GM18873 (cell line): Measurements from ENCODE around the gene MEGF11.

Experiments used
- ATAC-seq: cut with Tn5 transposase; IDR thresholded peaks from one replicate; pipeline ENCODE4 v1.9.1; 2021; ENCODE audit warnings: mild to moderate bottlenecking, moderate library complexity, moderate number of reproducible peaks; ENCODE audit not compliant: unreplicated experiment, low FRiP score

Gene MEGF11

GRCh38 chr15:66253418-66254088 lies at the start of gene MEGF11:
TSS of gene MEGF11 (minus strand) at chr15:66253750. CDS start at chr15:66128403, 125,347 bp downstream.
- ATAC-seq = no peak

GRCh38 chr15:66302489-66303278 lies 49.1 kb upstream of the MEGF11 start:
- ATAC-seq = no peak

GRCh38 chr15:66298803-66299251 lies 45.3 kb upstream of the MEGF11 start:
- no peak for ATAC-seq

GRCh38 chr15:66296186-66296585 lies 42.6 kb upstream of the MEGF11 start:
- ATAC-seq = no peak

GRCh38 chr15:66294932-66295235 lies 41.3 kb upstream of the MEGF11 start:
- ATAC-seq = no peak

- no peak for ATAC-seq
These were observed 40.8 kb upstream of the MEGF11 start for GRCh38 chr15:66294157-66294931.

- ATAC-seq = peak; percentile 55
These were observed 40.0 kb upstream of the MEGF11 start, which contains the start of gene DIS3L for GRCh38 chr15:66293419-66294156. TSS of gene DIS3L (plus strand) at chr15:66293568. CDS start at chr15:66293597, 29 bp downstream.

- no peak for ATAC-seq
These were observed 39.2 kb upstream of the MEGF11 start for GRCh38 chr15:66292571-66293418.

GRCh38 chr15:66291816-66292570 lies 38.4 kb upstream of the MEGF11 start:
- ATAC-seq = no peak

- ATAC-seq = no peak
These were observed 37.0 kb upstream of the MEGF11 start for GRCh38 chr15:66290518-66290917.

GRCh38 chr15:66290007-66290406 lies 36.5 kb upstream of the MEGF11 start:
- no peak for ATAC-seq

- ATAC-seq = no peak
These were observed 35.1 kb upstream of the MEGF11 start for GRCh38 chr15:66288551-66289185.

- ATAC-seq = no peak
These were observed 34.5 kb upstream of the MEGF11 start for GRCh38 chr15:66288093-66288492.

GRCh38 chr15:66287461-66288057 lies 34.0 kb upstream of the MEGF11 start:
- no peak for ATAC-seq

- ATAC-seq = no peak
These were observed 32.2 kb upstream of the MEGF11 start for GRCh38 chr15:66285533-66286280.

- ATAC-seq = no peak
These were observed 30.7 kb upstream of the MEGF11 start for GRCh38 chr15:66284271-66284670.

GRCh38 chr15:66278671-66279070 lies 25.1 kb upstream of the MEGF11 start:
- no peak for ATAC-seq
